SK-N-SH (cell line): Measurements from ENCODE around the gene CD3E. TPM values are rescaled to one million over a fixed set of nuclear protein-coding genes. Genes with fewer than 3 reads are reported as not detected.

ENCODE experiments used
- CTCF ChIA-PET: fragments of 300-600, 350-600 bp; formaldehyde crosslinking; extraction: SDS; loops from one replicate; lab custom pipeline; 2021; lab: Yijun Ruan, JAX
- POLR2A ChIA-PET: fragments of 350-600 bp; sonication (Branson Sonifier 250); formaldehyde crosslinking; extraction: SDS; loops from one replicate; lab custom pipeline; 2020; ENCODE audit warnings: antibody characterized with exemption, inconsistent platforms; lab: Yijun Ruan, JAX
- DNase-seq: peaks from one replicate; pipeline ENCODE4 v3.0.0; 2012
- H2AFZ ChIP-seq: fragments of 200-600 bp; sonication (generic); 2 replicates; pipeline ENCODE4 v1.8.1; 2016; ENCODE audit warnings: antibody characterized with exemption, mild to moderate bottlenecking, low read depth
- H3F3A ChIP-seq: fragments of 200-600 bp; sonication (generic); replicated peaks from 2 replicates; pipeline ENCODE3; 2016; ENCODE audit warnings: antibody characterized with exemption, mild to moderate bottlenecking; ENCODE audit not compliant: insufficient read depth
- H3K27ac ChIP-seq, 2 experiments: fragments of 200-500 bp in 1 of 2; fragments of 200-600 bp in 1 of 2; sonication (Bioruptor generic) in 1 of 2; sonication (generic), shearing (Covaris generic) in 1 of 2; 2 replicates each; pipeline versions ENCODE4 v1.5.1 to v1.6.1; 2014 to 2016; ENCODE audit warnings: low read depth in 2 of 2, inconsistent platforms in 1 of 2, low read length in 1 of 2, mild to moderate bottlenecking in 1 of 2, mixed read lengths in 1 of 2
- H3K27me3 ChIP-seq: fragments of 200-600 bp; sonication (generic), shearing (Covaris generic); 2 replicates; pipeline ENCODE4 v1.6.1; 2016; ENCODE audit warnings: mixed run types; ENCODE audit not compliant: insufficient read depth
- H3K36me3 ChIP-seq, 2 experiments: fragments of 200-500 bp in 1 of 2; fragments of 200-600 bp in 1 of 2; sonication (Bioruptor generic) in 1 of 2; sonication (generic) in 1 of 2; replicated peaks in 1 of 2; 2 replicates each; pipeline versions ENCODE3 to v1.5.1; 2014 to 2016; ENCODE audit warnings: low read length in 1 of 2, mild to moderate bottlenecking in 1 of 2; ENCODE audit not compliant: insufficient read depth in 2 of 2, control insufficient read depth in 1 of 2
- H3K4me1 ChIP-seq, 2 experiments: fragments of 200-500 bp in 1 of 2; fragments of 200-600 bp in 1 of 2; sonication (Bioruptor generic) in 1 of 2; sonication (generic), shearing (Covaris generic) in 1 of 2; 2 replicates each; pipeline versions ENCODE4 v1.5.1 to v1.6.1; 2014 to 2016; ENCODE audit warnings: low read depth in 1 of 2, low read length in 1 of 2, mixed run types in 1 of 2; ENCODE audit not compliant: insufficient read depth in 2 of 2, control insufficient read depth in 1 of 2
- H3K4me2 ChIP-seq: fragments of 200-600 bp; sonication (generic), shearing (Covaris generic); 2 replicates; pipeline ENCODE4 v1.6.1; 2017; ENCODE audit warnings: mixed run types
- H3K4me3 ChIP-seq, 2 experiments: fragments of 200-500 bp in 1 of 2; fragments of 200-600 bp in 1 of 2; sonication (Bioruptor generic) in 1 of 2; sonication (generic), shearing (Covaris generic) in 1 of 2; 2 replicates each; pipeline versions ENCODE4 v1.5.1 to v1.8.1; 2014 to 2016; ENCODE audit warnings: low read depth in 2 of 2, inconsistent platforms in 1 of 2, low read length in 1 of 2, mild to moderate bottlenecking in 1 of 2, mixed read lengths in 1 of 2, moderate library complexity in 1 of 2
- H3K79me2 ChIP-seq: fragments of 200-600 bp; sonication (generic); 2 replicates; pipeline ENCODE4 v1.8.1; 2017; ENCODE audit warnings: mild to moderate bottlenecking; ENCODE audit not compliant: insufficient read depth
- H3K9ac ChIP-seq: fragments of 200-600 bp; sonication (generic); 2 replicates; pipeline ENCODE4 v1.6.1; 2017; ENCODE audit warnings: mixed run types
- H3K9me2 ChIP-seq: fragments of 200-600 bp; sonication (generic); 2 replicates; pipeline ENCODE4 v1.6.1; 2017; ENCODE audit warnings: mixed run types
- H3K9me3 ChIP-seq: fragments of 200-600 bp; sonication (generic); 2 replicates; pipeline ENCODE4 v1.6.1; 2017; ENCODE audit warnings: mixed run types, mild to moderate bottlenecking, moderate library complexity
- H4K20me1 ChIP-seq: fragments of 200-600 bp; sonication (generic); 2 replicates; pipeline ENCODE4 v1.6.1; 2017; ENCODE audit warnings: mild to moderate bottlenecking, mixed run types; ENCODE audit not compliant: insufficient read depth
- CTCF ChIP-seq: fragments of 200-600 bp; sonication (generic); IDR thresholded peaks from 2 replicates; pipeline ENCODE4 v1.6.1; 2017; ENCODE audit warnings: antibody characterized with exemption, mild to moderate bottlenecking, moderate library complexity
- ELF1 ChIP-seq: IDR thresholded peaks from 2 replicates; pipeline ENCODE4 v1.4.0; 2012
- EP300 ChIP-seq, 2 experiments: IDR thresholded peaks; 2 replicates each; pipeline versions ENCODE4 v1.4.0 to v1.6.1; 2012; ENCODE audit warnings: borderline replicate concordance in 1 of 2, low read depth in 1 of 2, low read length in 1 of 2
- FOSL2 ChIP-seq: IDR thresholded peaks from 2 replicates; pipeline ENCODE4 v1.4.0; 2012; ENCODE audit warnings: low read depth, mild to moderate bottlenecking, moderate library complexity, borderline replicate concordance
- FOXJ3 ChIP-seq: sonication (generic); formaldehyde crosslinking; IDR thresholded peaks from 2 replicates; pipeline ENCODE4 v1.5.1; 2020; ENCODE audit warnings: mild to moderate bottlenecking, missing genetic modification reagents
- FOXM1 ChIP-seq: IDR thresholded peaks from 2 replicates; pipeline ENCODE4 v1.4.0; 2012; ENCODE audit warnings: low read depth, mild to moderate bottlenecking
- GABPA ChIP-seq: IDR thresholded peaks from 2 replicates; pipeline ENCODE4 v1.4.0; 2012; ENCODE audit warnings: low read depth, mild to moderate bottlenecking
- IRF3 ChIP-seq: fragments of 150-350 bp; IDR thresholded peaks from 2 replicates; pipeline ENCODE4 v1.6.1; 2016; ENCODE audit warnings: mild to moderate bottlenecking, low read depth, low read length
- MAX ChIP-seq: IDR thresholded peaks from 2 replicates; pipeline ENCODE4 v1.4.0; 2012; ENCODE audit warnings: low read depth
- MEF2A ChIP-seq: IDR thresholded peaks from 2 replicates; pipeline ENCODE4 v1.4.0; 2012; ENCODE audit warnings: low read depth, borderline replicate concordance
- NFIC ChIP-seq: IDR thresholded peaks from 2 replicates; pipeline ENCODE4 v1.4.0; 2012; ENCODE audit warnings: borderline replicate concordance
- PBX3 ChIP-seq: IDR thresholded peaks from 2 replicates; pipeline ENCODE4; 2012
- POLR2AphosphoS5 ChIP-seq: IDR thresholded peaks from 2 replicates; pipeline ENCODE4 v1.6.1; 2012; ENCODE audit warnings: low read depth, low read length
- RFX5 ChIP-seq: IDR thresholded peaks from 2 replicates; pipeline ENCODE4 v1.6.1; 2012; ENCODE audit warnings: mild to moderate bottlenecking, improper control_type of control experiment, low read length
- TAF1 ChIP-seq: IDR thresholded peaks from 2 replicates; pipeline ENCODE4 v1.6.1; 2012; ENCODE audit warnings: low read depth, mild to moderate bottlenecking, low read length, moderate library complexity, borderline replicate concordance
- TCF12 ChIP-seq: IDR thresholded peaks from 2 replicates; pipeline ENCODE4 v1.4.0; 2012
- USF2 ChIP-seq: fragments of 150-350 bp; IDR thresholded peaks from 2 replicates; pipeline ENCODE4 v1.6.1; 2017; ENCODE audit warnings: antibody characterized with exemption, low read length, low read depth, borderline replicate concordance
- YY1 ChIP-seq: IDR thresholded peaks from 2 replicates; pipeline ENCODE4 v1.4.0; 2012; ENCODE audit warnings: low read depth, mild to moderate bottlenecking
- ZBTB33 ChIP-seq: IDR thresholded peaks from 2 replicates; pipeline ENCODE4 v1.4.0; 2012; ENCODE audit warnings: low read depth, borderline replicate concordance
- WGBS: methylation state at CpG from one replicate; pipeline ENCODE4 v1.1.6; 2017; ENCODE audit warnings: low lambda C conversion rate; 5-methylcytosine and 5-hydroxymethylcytosine counted together
- polyA plus RNA-seq, 3 experiments: library from polyadenylated mRNA; depleted of rRNA; stranded (reverse); fragments of >200 nt; gene quantifications; 2 replicates each; pipeline ENCODE4 v1.2.3, GENCODE V29; 2012

Gene CD3E
- polyA plus RNA-seq, 1 of the 3 experiments (the other 2 are of a cell fraction) = not detected

GRCh38 chr11:118320515-118320914 lies 16.0 kb downstream of the CD3E start:
- POLR2A ChIA-PET = no interaction called here
- WGBS = 1% methylated on average over 3 of the region's 3 CpGs
- CTCF ChIA-PET = no interaction called here
- H3K9me2 ChIP-seq = no peaks in the 10 kb centered on the region
- H3K36me3 ChIP-seq = no peaks in the 10 kb centered on the region
- no peaks in the 10 kb centered on the region for H3K9me3 ChIP-seq
- H3K4me1 ChIP-seq = no peaks in the 10 kb centered on the region
- no peak overlapping the region for H3K9ac ChIP-seq
- no peaks in the 10 kb centered on the region for H3F3A ChIP-seq
- TF ChIP-seq MAX (no peak), TCF12 (no peak)
- H4K20me1 ChIP-seq = no peaks in the 10 kb centered on the region
- peaks cover 25% of the 10 kb centered on the region; the same call in 1 of the 2 replicates for H3K27me3 ChIP-seq
- no peak overlapping the region for H3K4me2 ChIP-seq
- H3K79me2 ChIP-seq = no peaks in the 10 kb centered on the region
- no peak overlapping the region for H3K27ac ChIP-seq
- no peak overlapping the region for H2AFZ ChIP-seq
- H3K4me3 ChIP-seq = no peak overlapping the region
- no peak for DNase-seq

GRCh38 chr11:118321386-118322082 lies 17.0 kb downstream of the CD3E start:
- no peak overlapping the region for H3K4me2 ChIP-seq
- H3K9ac ChIP-seq = no peak overlapping the region
- peaks cover 29% of the 10 kb centered on the region; the same call in 1 of the 2 replicates for H3K27me3 ChIP-seq
- no peak overlapping the region for H3K27ac ChIP-seq
- H2AFZ ChIP-seq = no peak overlapping the region
- no peaks in the 10 kb centered on the region for H3F3A ChIP-seq
- no peaks in the 10 kb centered on the region for H3K4me1 ChIP-seq
- no peaks in the 10 kb centered on the region for H3K9me3 ChIP-seq
- TF ChIP-seq POLR2AphosphoS5 (no peak), CTCF (no peak), IRF3 (no peak), NFIC (no peak), YY1 (no peak), ZBTB33 (no peak), GABPA (no peak), RFX5 (no peak), PBX3 (no peak), TAF1 (no peak), USF2 (no peak), MEF2A (no peak), FOSL2 (no peak), EP300 (IDR thresholded peaks at IDR 0.05; ENCODE audit: borderline replicate concordance in 1 of 2, low read depth in 1 of 2, low read length in 1 of 2) (no peak), FOXM1 (no peak), FOXJ3 (CRISPR knock-in tag) (no peak), ELF1 (no peak)
- ChIA-PET POLR2A (no interaction called here), CTCF (no interaction called here)
- WGBS = 30% methylated on average over 5 of the region's 5 CpGs
- H3K4me3 ChIP-seq = no peak overlapping the region
- H3K9me2 ChIP-seq = no peaks in the 10 kb centered on the region
- no peaks in the 10 kb centered on the region for H4K20me1 ChIP-seq
- no peak for DNase-seq
- H3K36me3 ChIP-seq = no peaks in the 10 kb centered on the region
- H3K79me2 ChIP-seq = no peaks in the 10 kb centered on the region
